ACHN (cell line): Measurements from ENCODE around the gene FAM120B.
A peak's percentile ranks its signal among the peaks of the same experiment; 100 is the strongest.
"Not testable (repeated sequence)": the region's sequence is repeated elsewhere in the genome, so short reads cannot be mapped to it uniquely, and the experiment has no call there.

ENCODE experiments used
- DNase-seq: peaks from one replicate; pipeline ENCODE4 v3.0.0-alpha.2; 2015
- in situ Hi-C: cut with HindIII; loops from 2 replicates; pipeline ENCODE4 v1.10.0; 2017; ENCODE audit warnings: low sequenced_read_pairs, low pct_ligation_motif_present, low pct_unique_long_range_greater_than_20kb

FAM120B gene

GRCh38 chr6:170306324-170307079, at the start of gene FAM120B:
TSS of gene FAM120B (plus strand) at chr6:170306758. CDS start at chr6:170317391, 10,633 bp downstream.
- peak; percentile 93 for DNase-seq
- in situ Hi-C loops: no loop called here

- no peak for DNase-seq
- in situ Hi-C loops: no loop called here
Observed at GRCh38 chr6:170257376-170257775, 49.2 kb upstream of the FAM120B start.

- DNase-seq: no peak
- in situ Hi-C loops: no loop called here
Observed at GRCh38 chr6:170258407-170258806, 48.2 kb upstream of the FAM120B start.

- DNase-seq: no peak
- in situ Hi-C loops: no loop called here
Observed at GRCh38 chr6:170259278-170259677, 47.3 kb upstream of the FAM120B start.

GRCh38 chr6:170260686-170261085, 45.9 kb upstream of the FAM120B start:
- DNase-seq: no peak

GRCh38 chr6:170261643-170262488, 44.7 kb upstream of the FAM120B start:
- no peak for DNase-seq
- in situ Hi-C loops: no loop called here

More at GRCh38 chr6:170260686-170261085, 45.9 kb upstream of the FAM120B start:
- in situ Hi-C loops: no loop called here

GRCh38 chr6:170262489-170263088, 44.0 kb upstream of the FAM120B start:
- DNase-seq: no peak
- in situ Hi-C loops: no loop called here

- DNase-seq: no peak
- in situ Hi-C loops: no loop called here
Observed at GRCh38 chr6:170263410-170263809, 43.1 kb upstream of the FAM120B start.

GRCh38 chr6:170264086-170264485, 42.5 kb upstream of the FAM120B start:
- no peak for DNase-seq
- in situ Hi-C loops: no loop called here

- DNase-seq, in situ Hi-C loops: not testable (repeated sequence)
Observed at GRCh38 chr6:170264644-170265043, 41.9 kb upstream of the FAM120B start.

- in situ Hi-C loops: no loop called here
Observed at GRCh38 chr6:170265655-170266054, 40.9 kb upstream of the FAM120B start.

GRCh38 chr6:170266061-170266825, 40.3 kb upstream of the FAM120B start:
- DNase-seq: no peak
- in situ Hi-C loops: no loop called here

More at GRCh38 chr6:170265655-170266054, 40.9 kb upstream of the FAM120B start:
- no peak for DNase-seq

GRCh38 chr6:170267688-170268087, 38.9 kb upstream of the FAM120B start:
- in situ Hi-C loops: no loop called here
- DNase-seq: no peak

- in situ Hi-C loops: no loop called here
- DNase-seq: no peak
Observed at GRCh38 chr6:170268216-170269129, 38.1 kb upstream of the FAM120B start.

- in situ Hi-C loops: no loop called here
- no peak for DNase-seq
Observed at GRCh38 chr6:170269151-170269845, 37.3 kb upstream of the FAM120B start.

GRCh38 chr6:170269846-170270541, 36.6 kb upstream of the FAM120B start:
- in situ Hi-C loops: no loop called here
- no peak for DNase-seq
